ENCODE results near the gene TMEM167B.

DNA sequence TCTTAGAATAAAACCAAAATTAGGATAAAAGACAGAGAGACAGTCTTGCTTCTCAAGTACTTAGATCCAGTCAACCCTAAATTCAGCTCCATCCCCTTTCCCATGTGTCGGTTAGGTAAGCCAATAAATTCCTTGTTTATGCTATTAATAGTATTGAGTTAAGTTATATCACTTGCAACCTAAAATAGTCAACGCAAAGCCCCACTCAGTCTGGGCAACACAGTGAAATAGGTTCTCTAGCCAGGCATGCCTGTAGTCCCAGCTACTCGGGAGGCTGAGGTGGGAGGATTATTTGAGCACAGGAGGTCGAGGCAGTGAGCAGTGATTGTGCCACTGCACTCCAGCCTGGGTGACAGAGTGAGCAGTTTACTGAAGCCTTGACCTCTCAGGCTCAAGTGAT is 29.4 kb upstream of the TMEM167B start:
- TF ChIP-seq SP1 (IDR thresholded peaks at IDR 0.05) = no peak
- TF ChIP-seq, protein P1, sequence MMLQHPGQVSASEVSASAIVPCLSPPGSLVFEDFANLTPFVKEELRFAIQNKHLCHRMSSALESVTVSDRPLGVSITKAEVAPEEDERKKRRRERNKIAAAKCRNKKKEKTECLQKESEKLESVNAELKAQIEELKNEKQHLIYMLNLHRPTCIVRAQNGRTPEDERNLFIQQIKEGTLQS (IDR thresholded peaks at IDR 0.05) = no peak
- TF ChIP-seq, protein P2, sequence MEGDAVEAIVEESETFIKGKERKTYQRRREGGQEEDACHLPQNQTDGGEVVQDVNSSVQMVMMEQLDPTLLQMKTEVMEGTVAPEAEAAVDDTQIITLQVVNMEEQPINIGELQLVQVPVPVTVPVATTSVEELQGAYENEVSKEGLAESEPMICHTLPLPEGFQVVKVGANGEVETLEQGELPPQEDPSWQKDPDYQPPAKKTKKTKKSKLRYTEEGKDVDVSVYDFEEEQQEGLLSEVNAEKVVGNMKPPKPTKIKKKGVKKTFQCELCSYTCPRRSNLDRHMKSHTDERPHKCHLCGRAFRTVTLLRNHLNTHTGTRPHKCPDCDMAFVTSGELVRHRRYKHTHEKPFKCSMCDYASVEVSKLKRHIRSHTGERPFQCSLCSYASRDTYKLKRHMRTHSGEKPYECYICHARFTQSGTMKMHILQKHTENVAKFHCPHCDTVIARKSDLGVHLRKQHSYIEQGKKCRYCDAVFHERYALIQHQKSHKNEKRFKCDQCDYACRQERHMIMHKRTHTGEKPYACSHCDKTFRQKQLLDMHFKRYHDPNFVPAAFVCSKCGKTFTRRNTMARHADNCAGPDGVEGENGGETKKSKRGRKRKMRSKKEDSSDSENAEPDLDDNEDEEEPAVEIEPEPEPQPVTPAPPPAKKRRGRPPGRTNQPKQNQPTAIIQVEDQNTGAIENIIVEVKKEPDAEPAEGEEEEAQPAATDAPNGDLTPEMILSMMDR (IDR thresholded peaks at IDR 0.05; ENCODE audit: low read depth, low read length, missing input control) = no peak
- TF ChIP-seq, protein P3, sequence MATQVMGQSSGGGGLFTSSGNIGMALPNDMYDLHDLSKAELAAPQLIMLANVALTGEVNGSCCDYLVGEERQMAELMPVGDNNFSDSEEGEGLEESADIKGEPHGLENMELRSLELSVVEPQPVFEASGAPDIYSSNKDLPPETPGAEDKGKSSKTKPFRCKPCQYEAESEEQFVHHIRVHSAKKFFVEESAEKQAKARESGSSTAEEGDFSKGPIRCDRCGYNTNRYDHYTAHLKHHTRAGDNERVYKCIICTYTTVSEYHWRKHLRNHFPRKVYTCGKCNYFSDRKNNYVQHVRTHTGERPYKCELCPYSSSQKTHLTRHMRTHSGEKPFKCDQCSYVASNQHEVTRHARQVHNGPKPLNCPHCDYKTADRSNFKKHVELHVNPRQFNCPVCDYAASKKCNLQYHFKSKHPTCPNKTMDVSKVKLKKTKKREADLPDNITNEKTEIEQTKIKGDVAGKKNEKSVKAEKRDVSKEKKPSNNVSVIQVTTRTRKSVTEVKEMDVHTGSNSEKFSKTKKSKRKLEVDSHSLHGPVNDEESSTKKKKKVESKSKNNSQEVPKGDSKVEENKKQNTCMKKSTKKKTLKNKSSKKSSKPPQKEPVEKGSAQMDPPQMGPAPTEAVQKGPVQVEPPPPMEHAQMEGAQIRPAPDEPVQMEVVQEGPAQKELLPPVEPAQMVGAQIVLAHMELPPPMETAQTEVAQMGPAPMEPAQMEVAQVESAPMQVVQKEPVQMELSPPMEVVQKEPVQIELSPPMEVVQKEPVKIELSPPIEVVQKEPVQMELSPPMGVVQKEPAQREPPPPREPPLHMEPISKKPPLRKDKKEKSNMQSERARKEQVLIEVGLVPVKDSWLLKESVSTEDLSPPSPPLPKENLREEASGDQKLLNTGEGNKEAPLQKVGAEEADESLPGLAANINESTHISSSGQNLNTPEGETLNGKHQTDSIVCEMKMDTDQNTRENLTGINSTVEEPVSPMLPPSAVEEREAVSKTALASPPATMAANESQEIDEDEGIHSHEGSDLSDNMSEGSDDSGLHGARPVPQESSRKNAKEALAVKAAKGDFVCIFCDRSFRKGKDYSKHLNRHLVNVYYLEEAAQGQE (IDR thresholded peaks at IDR 0.05) = no peak
- TF ChIP-seq, protein P4, sequence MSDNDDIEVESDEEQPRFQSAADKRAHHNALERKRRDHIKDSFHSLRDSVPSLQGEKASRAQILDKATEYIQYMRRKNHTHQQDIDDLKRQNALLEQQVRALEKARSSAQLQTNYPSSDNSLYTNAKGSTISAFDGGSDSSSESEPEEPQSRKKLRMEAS (IDR thresholded peaks at IDR 0.05) = no peak

Measured in liver (tissue), 3 donors.